Fibroblast of lung (primary cell): ENCODE data around the gene NLRP4.

Source experiments
- EZH2 ChIP-seq: IDR thresholded peaks from 2 replicates; pipeline ENCODE4 v1.5.1; 2012; ENCODE audit warnings: low read length, control low read depth, mild to moderate bottlenecking; ENCODE audit errors: missing control alignments
- TF ChIP-seq, protein P1 (sequence below), 2 donors: IDR thresholded peaks in 1 of 2; conservative IDR thresholded peaks in 1 of 2; 1 replicate in 1 of 2; 2 replicates in 1 of 2; pipeline ENCODE4 v1.5.1; 2011 to 2012; ENCODE audit warnings: low read length in 2 of 2, control low read depth in 1 of 2, inconsistent platforms in 1 of 2, low read depth in 1 of 2, mild to moderate bottlenecking in 1 of 2

DNA sequence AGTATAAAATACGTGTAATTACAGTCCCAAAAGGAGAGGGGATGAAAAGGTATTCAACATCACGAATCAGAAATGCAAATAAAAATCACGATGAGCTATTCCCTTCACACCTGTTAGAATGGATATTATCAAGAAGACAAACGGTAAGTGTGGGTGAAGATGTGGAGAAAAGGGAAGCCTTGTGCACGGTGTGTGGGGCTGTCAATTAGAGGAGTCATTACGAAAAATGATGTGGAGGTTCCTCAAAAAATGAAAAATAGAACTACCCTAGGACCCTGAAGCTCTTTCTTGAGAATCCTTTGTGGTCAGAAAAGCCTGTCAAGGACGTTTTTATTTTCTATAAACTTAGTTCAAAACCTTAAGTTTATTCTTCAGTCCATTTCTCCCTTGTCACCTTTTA is 23.9 kb upstream of the NLRP4 start:
- TF ChIP-seq, protein P1, sequence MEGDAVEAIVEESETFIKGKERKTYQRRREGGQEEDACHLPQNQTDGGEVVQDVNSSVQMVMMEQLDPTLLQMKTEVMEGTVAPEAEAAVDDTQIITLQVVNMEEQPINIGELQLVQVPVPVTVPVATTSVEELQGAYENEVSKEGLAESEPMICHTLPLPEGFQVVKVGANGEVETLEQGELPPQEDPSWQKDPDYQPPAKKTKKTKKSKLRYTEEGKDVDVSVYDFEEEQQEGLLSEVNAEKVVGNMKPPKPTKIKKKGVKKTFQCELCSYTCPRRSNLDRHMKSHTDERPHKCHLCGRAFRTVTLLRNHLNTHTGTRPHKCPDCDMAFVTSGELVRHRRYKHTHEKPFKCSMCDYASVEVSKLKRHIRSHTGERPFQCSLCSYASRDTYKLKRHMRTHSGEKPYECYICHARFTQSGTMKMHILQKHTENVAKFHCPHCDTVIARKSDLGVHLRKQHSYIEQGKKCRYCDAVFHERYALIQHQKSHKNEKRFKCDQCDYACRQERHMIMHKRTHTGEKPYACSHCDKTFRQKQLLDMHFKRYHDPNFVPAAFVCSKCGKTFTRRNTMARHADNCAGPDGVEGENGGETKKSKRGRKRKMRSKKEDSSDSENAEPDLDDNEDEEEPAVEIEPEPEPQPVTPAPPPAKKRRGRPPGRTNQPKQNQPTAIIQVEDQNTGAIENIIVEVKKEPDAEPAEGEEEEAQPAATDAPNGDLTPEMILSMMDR (conservative IDR thresholded peaks at IDR 0.05 in 1 of 2, IDR thresholded peaks at IDR 0.05 in 1 of 2; ENCODE audit: low read depth in 1 of 2, low read length in 2 of 2), result no peak
- no peak for TF ChIP-seq EZH2
